T-helper 1 cell treated with Interleukin-12 subunit alpha and Interleukin-12 subunit beta and Interleukin-4 antibody, amounts not matched to agents 30 μg/mL and 1 μg/mL, for 36 hours (primary cell): ENCODE measurements around the gene TCF25.

Experiments used
- H3K27ac Mint-ChIP-seq: one replicate; pipeline ENCODE4 v1.8.0; 2021; ENCODE audit warnings: mild to moderate bottlenecking, mixed read lengths
- H3K27me3 Mint-ChIP-seq: one replicate; pipeline ENCODE4 v1.8.0; 2021; ENCODE audit warnings: low read depth, mixed read lengths
- H3K36me3 Mint-ChIP-seq: one replicate; pipeline ENCODE4 v1.8.0; 2021; ENCODE audit warnings: low read depth, mixed read lengths
- H3K4me1 Mint-ChIP-seq: one replicate; pipeline ENCODE4 v1.8.0; 2021; ENCODE audit warnings: low read depth, mixed read lengths
- H3K4me3 Mint-ChIP-seq: one replicate; pipeline ENCODE4 v1.8.0; 2021; ENCODE audit warnings: mild to moderate bottlenecking, moderate library complexity, mixed read lengths
- H3K9me3 Mint-ChIP-seq: one replicate; pipeline ENCODE4 v1.8.0; 2021; ENCODE audit warnings: mixed read lengths

TCF25 gene

GRCh38 chr16:89900885-89901284 is 27.5 kb downstream of the TCF25 start:
- Mint-ChIP-seq H3K36me3 (peaks cover 20% of the 10 kb centered on the region), H3K9me3 (no peaks in the 10 kb centered on the region), H3K4me3 (no peak overlapping the region), H3K4me1 (no peaks in the 10 kb centered on the region), H3K27me3 (no peaks in the 10 kb centered on the region), H3K27ac (no peak overlapping the region)

- Mint-ChIP-seq H3K27me3 (no peaks in the 10 kb centered on the region), H3K27ac (no peak overlapping the region), H3K4me1 (no peaks in the 10 kb centered on the region), H3K9me3 (no peaks in the 10 kb centered on the region), H3K36me3 (peaks cover 32% of the 10 kb centered on the region), H3K4me3 (no peak overlapping the region)
Observed at GRCh38 chr16:89902980-89903379, 29.6 kb downstream of the TCF25 start.

GRCh38 chr16:89903908-89904515 is 30.6 kb downstream of the TCF25 start:
- Mint-ChIP-seq H3K27ac (no peak overlapping the region), H3K27me3 (no peaks in the 10 kb centered on the region), H3K4me3 (no peak overlapping the region), H3K4me1 (no peaks in the 10 kb centered on the region), H3K9me3 (no peaks in the 10 kb centered on the region), H3K36me3 (peaks cover 30% of the 10 kb centered on the region)

DNA sequence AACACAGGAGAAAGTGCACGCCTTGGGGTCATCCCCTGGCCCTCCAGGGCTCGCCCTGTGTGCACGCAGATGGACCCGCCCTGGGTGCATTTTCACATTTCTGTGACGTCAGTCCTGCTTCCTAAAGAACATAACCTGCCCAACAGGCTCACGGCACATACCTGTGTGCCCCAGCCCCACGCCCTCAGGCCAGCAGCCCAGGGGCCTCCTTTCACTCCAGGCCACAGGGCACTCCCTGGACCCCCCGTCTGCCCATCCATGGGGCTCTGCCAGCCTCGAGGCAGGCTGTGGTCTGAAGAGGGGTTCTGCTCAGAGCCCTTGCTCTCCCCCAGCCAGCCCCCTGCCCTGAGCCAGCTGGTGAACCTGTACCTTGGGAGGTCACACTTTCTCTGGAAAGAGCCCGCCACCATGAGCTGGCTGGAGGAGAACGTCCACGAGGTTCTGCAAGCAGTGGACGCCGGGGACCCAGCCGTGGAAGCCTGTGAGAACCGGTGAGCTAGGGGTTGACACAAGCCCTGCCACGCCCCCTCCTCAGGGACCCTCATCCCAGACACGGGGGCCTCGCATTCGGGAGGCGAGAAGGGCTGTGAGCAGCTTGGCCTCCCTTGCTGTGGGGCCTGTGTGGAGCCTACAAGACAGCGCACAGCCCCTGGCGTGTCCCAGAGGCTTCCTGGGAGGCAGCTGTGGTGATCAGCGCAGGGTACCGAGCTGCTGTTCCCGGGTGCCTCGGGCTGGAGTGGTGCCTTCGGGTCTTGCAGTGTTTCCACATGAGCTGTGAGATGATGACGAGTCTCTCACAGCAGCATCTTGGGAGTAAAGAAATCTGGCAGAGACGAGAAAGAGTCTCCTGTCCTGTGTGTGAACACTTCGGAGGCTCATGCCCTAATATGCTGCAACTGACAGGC is 31.5 kb downstream of the TCF25 start:
- H3K36me3 Mint-ChIP-seq = peaks cover 26% of the 10 kb centered on the region
- no peak overlapping the region for H3K27ac Mint-ChIP-seq
- H3K27me3 Mint-ChIP-seq = no peaks in the 10 kb centered on the region
- no peaks in the 10 kb centered on the region for H3K4me1 Mint-ChIP-seq
- H3K4me3 Mint-ChIP-seq = no peak overlapping the region
- H3K9me3 Mint-ChIP-seq = no peaks in the 10 kb centered on the region

- Mint-ChIP-seq H3K4me3 (no peak overlapping the region), H3K36me3 (peaks cover 25% of the 10 kb centered on the region), H3K27ac (no peak overlapping the region)
Observed at GRCh38 chr16:89905511-89906139, 32.2 kb downstream of the TCF25 start.

GRCh38 chr16:89906140-89907025 is 33.0 kb downstream of the TCF25 start:
- Mint-ChIP-seq H3K4me1 (no peaks in the 10 kb centered on the region), H3K9me3 (no peaks in the 10 kb centered on the region), H3K27ac (no peak overlapping the region), H3K27me3 (no peaks in the 10 kb centered on the region), H3K36me3 (peaks cover 28% of the 10 kb centered on the region), H3K4me3 (no peak overlapping the region)

More at GRCh38 chr16:89905511-89906139, 32.2 kb downstream of the TCF25 start:
- H3K9me3 Mint-ChIP-seq = no peaks in the 10 kb centered on the region
- no peaks in the 10 kb centered on the region for H3K27me3 Mint-ChIP-seq
- H3K4me1 Mint-ChIP-seq = no peaks in the 10 kb centered on the region

GRCh38 chr16:89907055-89907814 is 33.8 kb downstream of the TCF25 start:
- Mint-ChIP-seq H3K4me3 (no peak overlapping the region), H3K4me1 (no peaks in the 10 kb centered on the region), H3K27me3 (no peaks in the 10 kb centered on the region), H3K36me3 (peaks cover 29% of the 10 kb centered on the region), H3K9me3 (no peaks in the 10 kb centered on the region), H3K27ac (no peak overlapping the region)

DNA sequence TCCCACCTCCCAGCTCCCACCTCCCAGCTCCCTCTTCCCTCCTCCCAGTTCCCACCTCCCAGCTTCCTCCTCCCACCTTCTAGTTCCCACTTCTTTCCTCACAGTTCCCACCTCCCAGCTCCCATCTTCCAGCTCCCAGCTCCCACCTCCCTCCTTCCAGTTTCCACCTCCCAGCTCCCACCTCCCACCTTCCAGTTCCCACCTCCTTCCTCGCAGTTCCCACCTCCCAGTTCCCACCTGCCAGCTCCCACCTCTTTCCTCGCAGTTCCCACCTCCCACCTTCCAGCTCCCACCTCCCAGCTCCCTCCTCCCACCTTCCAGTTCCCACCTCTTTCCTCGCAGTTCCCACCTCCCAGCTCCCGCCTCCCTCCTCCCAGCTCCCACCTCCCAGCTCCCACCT is 34.8 kb downstream of the TCF25 start:
- Mint-ChIP-seq H3K27ac (no peak overlapping the region), H3K9me3 (no peaks in the 10 kb centered on the region), H3K27me3 (no peaks in the 10 kb centered on the region), H3K4me3 (no peak overlapping the region), H3K36me3 (peaks cover 31% of the 10 kb centered on the region), H3K4me1 (no peaks in the 10 kb centered on the region)

DNA sequence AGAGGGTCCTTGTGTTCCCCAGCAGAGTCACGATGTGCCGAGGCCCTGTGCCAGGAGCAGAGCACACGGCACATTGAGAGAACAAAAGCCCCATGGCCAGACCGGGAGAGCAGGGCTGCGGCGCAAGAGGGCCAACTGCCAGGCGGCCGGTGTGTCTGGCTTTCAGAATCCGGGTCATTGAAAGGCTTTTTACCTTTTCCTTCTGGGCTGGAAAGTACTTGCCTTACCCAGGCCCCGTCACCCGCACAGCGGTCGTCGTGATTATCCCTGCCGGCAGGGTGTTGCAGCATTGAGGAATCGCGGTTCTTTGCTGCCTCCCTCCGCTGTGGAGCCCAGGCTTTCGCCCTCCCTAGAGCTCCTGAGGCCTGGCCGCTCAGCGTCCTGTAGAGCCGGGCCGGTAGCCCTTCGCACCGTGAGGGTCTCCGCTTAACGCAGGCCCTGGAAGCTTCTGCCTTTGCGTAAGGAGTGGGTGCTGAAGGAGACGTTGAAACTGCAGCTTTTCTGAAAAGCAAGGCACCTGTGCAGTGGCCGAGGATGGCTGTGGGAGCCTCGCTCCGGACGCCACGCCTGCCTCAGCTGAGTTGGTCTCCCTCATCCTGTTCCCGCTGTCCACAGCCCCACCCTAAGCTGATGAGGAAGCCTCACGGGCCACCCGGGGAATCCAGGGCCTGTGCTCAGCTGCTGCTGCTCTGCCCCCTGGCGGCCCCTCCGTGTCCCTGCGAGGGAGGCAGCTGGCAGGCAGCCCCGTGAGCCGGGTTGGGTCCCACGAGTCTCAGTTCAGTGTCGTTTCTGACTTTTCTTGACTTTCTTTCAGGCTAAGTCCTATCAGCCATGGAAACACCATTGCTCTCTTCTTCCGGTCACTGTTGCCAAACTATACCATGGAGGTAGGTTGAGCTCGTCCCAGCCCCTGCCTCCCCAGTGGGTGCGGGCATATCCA is 36.7 kb downstream of the TCF25 start:
- H3K36me3 Mint-ChIP-seq = peaks cover 43% of the 10 kb centered on the region

DNA sequence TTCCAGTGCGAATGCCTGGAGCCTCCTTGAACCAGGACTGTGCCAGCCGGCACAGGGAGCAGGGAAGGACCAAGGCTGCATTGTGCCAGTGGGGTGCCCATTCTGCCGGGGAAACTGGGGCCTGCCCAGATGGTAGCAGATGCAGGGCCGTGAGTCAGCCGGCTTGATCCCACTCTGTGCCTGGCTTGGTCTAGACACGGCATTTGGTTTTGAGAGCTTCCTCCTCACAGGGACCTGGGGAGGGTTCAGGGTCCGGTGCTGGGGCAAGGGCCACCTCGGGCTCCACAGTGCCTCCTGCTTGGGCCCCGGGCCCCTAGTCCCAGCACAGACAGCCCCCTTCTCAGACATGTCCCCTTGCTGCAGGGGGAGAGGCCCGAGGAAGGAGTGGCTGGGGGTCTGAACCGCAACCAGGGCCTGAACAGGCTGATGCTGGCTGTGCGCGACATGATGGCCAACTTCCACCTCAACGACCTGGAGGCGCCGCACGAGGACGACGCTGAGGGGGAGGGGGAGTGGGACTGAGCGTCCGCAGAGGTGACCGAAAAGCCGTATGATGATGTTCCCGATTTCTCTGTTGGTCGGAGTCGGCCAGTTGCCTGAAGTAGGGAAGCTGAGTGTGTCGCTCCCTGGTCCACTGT is 37.4 kb downstream of the TCF25 start:
- Mint-ChIP-seq H3K27me3 (no peaks in the 10 kb centered on the region), H3K4me3 (no peak overlapping the region), H3K4me1 (no peaks in the 10 kb centered on the region), H3K27ac (no peak overlapping the region), H3K9me3 (no peaks in the 10 kb centered on the region), H3K36me3 (peaks cover 42% of the 10 kb centered on the region)

More for the DNA sequence above, 36.7 kb downstream of the TCF25 start:
- H3K4me3 Mint-ChIP-seq = no peak overlapping the region
- no peak overlapping the region for H3K27ac Mint-ChIP-seq
- H3K4me1 Mint-ChIP-seq = no peaks in the 10 kb centered on the region
- no peaks in the 10 kb centered on the region for H3K9me3 Mint-ChIP-seq
- H3K27me3 Mint-ChIP-seq = no peaks in the 10 kb centered on the region

DNA sequence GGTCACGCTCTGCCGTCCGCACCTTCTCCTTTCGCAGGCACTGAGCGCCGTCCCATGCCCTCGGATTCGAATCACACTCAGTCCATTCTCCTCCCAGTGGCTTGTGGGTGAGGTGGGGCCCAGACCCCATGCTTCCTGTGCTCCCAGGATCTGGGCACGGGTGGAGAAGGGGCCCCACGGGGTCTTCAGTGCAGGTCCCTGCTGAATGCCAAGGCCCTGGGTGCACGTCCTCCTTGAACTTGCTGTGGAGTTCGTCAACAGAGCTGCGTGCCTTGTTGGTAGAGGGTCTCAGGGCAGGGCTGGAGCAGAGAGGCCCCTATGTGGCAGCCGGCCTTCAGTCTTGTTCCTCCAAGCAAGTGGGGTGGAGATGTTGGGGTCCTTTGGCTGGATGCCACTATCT is 38.0 kb downstream of the TCF25 start:
- H3K9me3 Mint-ChIP-seq = no peaks in the 10 kb centered on the region
- H3K4me1 Mint-ChIP-seq = no peaks in the 10 kb centered on the region
- H3K36me3 Mint-ChIP-seq = peaks cover 36% of the 10 kb centered on the region
- H3K27ac Mint-ChIP-seq = no peak overlapping the region
- no peak overlapping the region for H3K4me3 Mint-ChIP-seq
- H3K27me3 Mint-ChIP-seq = no peaks in the 10 kb centered on the region

GRCh38 chr16:89912143-89912542 is 38.8 kb downstream of the TCF25 start:
- no peaks in the 10 kb centered on the region for H3K9me3 Mint-ChIP-seq
- no peak overlapping the region for H3K27ac Mint-ChIP-seq
- H3K4me1 Mint-ChIP-seq = no peaks in the 10 kb centered on the region
- no peaks in the 10 kb centered on the region for H3K27me3 Mint-ChIP-seq
- H3K36me3 Mint-ChIP-seq = peaks cover 29% of the 10 kb centered on the region
- H3K4me3 Mint-ChIP-seq = no peak overlapping the region
